ENCODE data around the gene S100Z. TPM values are rescaled to one million over a fixed set of nuclear protein-coding genes. Genes with fewer than 3 reads are reported as not detected.
"Not testable (repeated sequence)": the region's sequence is repeated elsewhere in the genome, so short reads cannot be mapped to it uniquely, and the experiment has no call there.

The S100Z gene
- total RNA-seq, 4 donors from 2014 or later, result 3.0 TPM; not detected in 3

DNA sequence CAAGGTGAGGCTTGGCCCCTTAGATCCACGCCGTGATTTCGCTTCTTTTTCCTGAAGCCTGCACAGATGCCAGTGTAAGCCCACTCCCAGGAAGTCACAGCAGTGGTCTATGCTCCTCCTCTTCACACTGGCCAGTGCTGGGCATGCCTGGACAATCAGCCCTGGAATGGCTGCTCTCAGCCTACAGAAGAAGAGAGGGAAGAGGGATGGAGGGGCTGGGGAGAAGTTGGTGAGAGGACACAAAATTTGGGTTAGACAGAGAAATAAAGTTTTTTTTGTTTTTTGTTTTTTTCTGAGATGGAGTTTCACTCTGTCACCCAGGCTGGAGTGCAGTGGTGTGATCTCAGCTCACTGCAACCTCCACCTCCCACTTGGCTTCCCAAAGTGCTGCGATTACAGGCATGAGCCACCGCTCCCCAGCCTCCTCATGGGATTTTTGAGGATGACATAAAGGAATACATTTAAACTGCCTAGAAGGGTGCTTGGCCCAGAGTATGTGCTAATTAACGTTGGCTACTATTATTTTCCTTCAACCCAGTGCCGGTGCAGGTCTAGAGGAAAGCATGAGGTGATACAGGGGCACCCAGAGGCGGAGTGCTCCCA is 830 bp downstream of the S100Z start:
- no peaks in the 10 kb centered on the region for H3K36me3 ChIP-seq
- no peak for TF ChIP-seq EP300 (IDR thresholded peaks at IDR 0.05)
- TF ChIP-seq POLR2A (IDR thresholded peaks at IDR 0.05), result no peak
- TF ChIP-seq, protein P1, sequence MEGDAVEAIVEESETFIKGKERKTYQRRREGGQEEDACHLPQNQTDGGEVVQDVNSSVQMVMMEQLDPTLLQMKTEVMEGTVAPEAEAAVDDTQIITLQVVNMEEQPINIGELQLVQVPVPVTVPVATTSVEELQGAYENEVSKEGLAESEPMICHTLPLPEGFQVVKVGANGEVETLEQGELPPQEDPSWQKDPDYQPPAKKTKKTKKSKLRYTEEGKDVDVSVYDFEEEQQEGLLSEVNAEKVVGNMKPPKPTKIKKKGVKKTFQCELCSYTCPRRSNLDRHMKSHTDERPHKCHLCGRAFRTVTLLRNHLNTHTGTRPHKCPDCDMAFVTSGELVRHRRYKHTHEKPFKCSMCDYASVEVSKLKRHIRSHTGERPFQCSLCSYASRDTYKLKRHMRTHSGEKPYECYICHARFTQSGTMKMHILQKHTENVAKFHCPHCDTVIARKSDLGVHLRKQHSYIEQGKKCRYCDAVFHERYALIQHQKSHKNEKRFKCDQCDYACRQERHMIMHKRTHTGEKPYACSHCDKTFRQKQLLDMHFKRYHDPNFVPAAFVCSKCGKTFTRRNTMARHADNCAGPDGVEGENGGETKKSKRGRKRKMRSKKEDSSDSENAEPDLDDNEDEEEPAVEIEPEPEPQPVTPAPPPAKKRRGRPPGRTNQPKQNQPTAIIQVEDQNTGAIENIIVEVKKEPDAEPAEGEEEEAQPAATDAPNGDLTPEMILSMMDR (IDR thresholded peaks at IDR 0.05), result no peak
- no peaks in the 10 kb centered on the region for H3K9me3 ChIP-seq
- 77 to 80% methylated on average over 8 of the region's 8 CpGs for WGBS, 2 donors
- peaks cover 0 to 10% (median 0%) of the 10 kb centered on the region in 4 donors for H3K4me1 ChIP-seq
- peak overlapping the region in 1 of 4 donors; percentile 44 for H3K27ac ChIP-seq
- H3K27me3 ChIP-seq, result no peaks in the 10 kb centered on the region
- H3K4me3 ChIP-seq, result no peak overlapping the region
- DNase-seq (ENCODE audit: low spot score in 2 of 2), result no peak

DNA sequence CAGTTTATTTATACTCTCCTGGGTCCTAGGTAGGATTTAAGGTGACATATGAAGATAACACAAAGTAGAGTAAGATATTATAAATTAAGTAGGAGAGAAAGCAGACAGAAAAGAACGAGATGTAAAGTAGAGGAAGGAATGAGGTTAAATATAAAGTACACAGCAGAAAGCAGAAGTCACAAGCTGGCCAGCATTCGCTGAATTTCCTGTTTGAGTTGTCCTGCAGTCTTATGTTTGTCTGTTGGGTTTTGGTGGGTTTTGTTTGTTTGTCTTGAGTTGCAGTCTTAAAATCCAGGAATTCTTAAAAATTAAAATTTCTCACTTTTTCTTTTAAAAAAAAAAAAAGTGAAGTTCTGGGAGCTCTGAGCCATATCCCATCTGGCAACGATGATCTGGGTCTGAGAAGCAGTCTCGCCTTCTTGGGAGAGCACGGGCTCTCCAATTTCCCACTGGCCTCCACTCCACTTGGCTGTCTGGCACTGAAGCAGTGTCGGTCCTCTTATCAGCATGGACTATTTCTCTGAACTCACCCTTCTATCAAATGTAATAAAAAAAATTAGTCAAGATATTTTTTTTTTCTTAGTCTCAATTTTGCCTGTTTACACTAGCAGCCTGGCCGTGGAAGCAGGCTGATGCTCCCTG is 2.0 kb downstream of the S100Z start:
- Histone ChIP-seq H3K27me3 (no peaks in the 10 kb centered on the region), H3K4me3 (no peak overlapping the region), H3K4me1 (peaks cover 0 to 16% (median 0%) of the 10 kb centered on the region in 4 donors), H3K36me3 (no peaks in the 10 kb centered on the region), H3K27ac (no peak overlapping the region), H3K9me3 (no peaks in the 10 kb centered on the region)
- no peak for TF ChIP-seq POLR2A (IDR thresholded peaks at IDR 0.05)
- TF ChIP-seq EP300 (IDR thresholded peaks at IDR 0.05), result no peak
- TF ChIP-seq, protein P1 (IDR thresholded peaks at IDR 0.05), result no peak
- DNase-seq (ENCODE audit: low spot score in 2 of 2), result no peak
- WGBS, 2 donors, result 54 to 63% methylated on average over 7 of the region's 7 CpGs

DNA sequence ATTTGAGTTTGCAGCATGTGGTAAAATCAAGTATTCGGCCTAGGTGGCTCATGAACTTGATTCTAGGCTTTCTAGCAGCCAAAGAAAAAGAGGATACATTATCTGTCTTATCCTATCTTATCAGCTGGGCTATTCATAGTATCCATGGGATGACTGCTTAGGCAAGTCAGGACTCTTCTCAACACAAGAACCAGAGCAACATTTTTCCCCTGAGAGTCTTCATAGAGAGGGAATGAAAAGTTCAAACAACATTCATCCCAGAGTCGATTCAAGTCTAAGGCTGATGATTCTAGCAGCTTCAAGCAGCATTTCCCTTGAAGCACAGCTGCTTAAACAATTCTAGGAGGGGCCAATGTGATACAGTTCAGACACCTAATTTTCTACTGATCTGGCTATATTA is 3.0 kb downstream of the S100Z start:
- H3K4me1 ChIP-seq, result peaks cover 0 to 16% (median 0%) of the 10 kb centered on the region in 4 donors
- no peaks in the 10 kb centered on the region for H3K36me3 ChIP-seq
- no peak for TF ChIP-seq POLR2A (IDR thresholded peaks at IDR 0.05)
- TF ChIP-seq EP300 (IDR thresholded peaks at IDR 0.05), result no peak
- TF ChIP-seq, protein P1 (IDR thresholded peaks at IDR 0.05), result no peak
- no peaks in the 10 kb centered on the region for H3K9me3 ChIP-seq
- DNase-seq (ENCODE audit: low spot score in 2 of 2), result no peak
- H3K4me3 ChIP-seq, result no peak overlapping the region
- H3K27me3 ChIP-seq, result no peaks in the 10 kb centered on the region
- H3K27ac ChIP-seq, result no peak overlapping the region
- 52 to 65% methylated on average over 2 of the region's 2 CpGs for WGBS, 2 donors

DNA sequence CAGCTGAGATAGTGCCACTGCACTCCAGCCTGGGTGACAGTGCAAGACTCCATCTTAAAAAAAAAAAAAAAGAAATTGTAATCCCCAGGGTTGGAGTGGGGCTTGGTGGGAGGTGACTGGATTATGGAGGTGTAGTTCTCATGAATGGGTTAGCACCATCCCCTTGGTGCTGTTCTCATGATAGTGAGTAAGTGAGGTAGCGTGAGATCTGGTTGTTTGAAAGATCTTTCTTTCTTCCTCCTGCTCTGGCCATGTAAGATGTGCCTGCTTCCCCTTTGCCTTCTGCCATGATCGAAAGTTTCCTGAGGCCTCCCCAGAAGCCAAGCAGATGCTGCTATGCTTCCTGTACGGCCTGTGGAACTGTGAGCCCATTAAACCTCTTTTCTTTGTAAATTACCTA is 3.9 kb downstream of the S100Z start:
- H3K36me3 ChIP-seq; H3K4me3 ChIP-seq; H3K27me3 ChIP-seq; DNase-seq (ENCODE audit: low spot score in 2 of 2); H3K9me3 ChIP-seq: not testable (repeated sequence)
- 84 to 85% methylated on average over 3 of the region's 3 CpGs for WGBS, 2 donors
- peak overlapping the region in 1 of 4 donors; percentile 8 for H3K27ac ChIP-seq
- peaks cover 0 to 16% (median 0%) of the 10 kb centered on the region in 4 donors for H3K4me1 ChIP-seq

DNA sequence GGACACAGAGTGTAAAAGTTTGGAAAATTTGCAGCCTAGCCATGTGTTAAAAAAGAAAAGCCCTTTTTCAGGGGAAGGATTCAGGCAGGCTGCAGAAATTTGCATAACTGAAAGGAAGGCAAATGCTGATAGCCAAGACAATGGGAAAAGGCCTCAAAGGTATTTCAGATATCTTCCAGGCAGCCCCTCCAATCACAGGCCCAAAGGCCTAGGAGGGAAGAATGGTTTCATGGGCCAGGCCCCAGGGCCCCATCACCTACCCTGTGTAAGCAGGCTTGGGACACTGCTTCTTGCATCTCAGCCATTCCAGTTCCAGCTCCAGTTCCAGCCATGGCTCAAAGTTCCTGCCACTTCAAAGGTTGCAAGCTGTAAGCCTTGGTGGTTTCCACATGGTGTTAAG is 4.8 kb downstream of the S100Z start:
- no peaks in the 10 kb centered on the region for H3K9me3 ChIP-seq
- TF ChIP-seq, protein P1 (IDR thresholded peaks at IDR 0.05), result no peak
- no peak for TF ChIP-seq POLR2A (IDR thresholded peaks at IDR 0.05)
- TF ChIP-seq EP300 (IDR thresholded peaks at IDR 0.05), result no peak
- no peak for DNase-seq (ENCODE audit: low spot score in 2 of 2)
- H3K27ac ChIP-seq, result no peak overlapping the region
- peaks cover 0 to 16% (median 0%) of the 10 kb centered on the region in 4 donors for H3K4me1 ChIP-seq
- no peaks in the 10 kb centered on the region for H3K27me3 ChIP-seq
- no peak overlapping the region for H3K4me3 ChIP-seq
- no peaks in the 10 kb centered on the region for H3K36me3 ChIP-seq

DNA sequence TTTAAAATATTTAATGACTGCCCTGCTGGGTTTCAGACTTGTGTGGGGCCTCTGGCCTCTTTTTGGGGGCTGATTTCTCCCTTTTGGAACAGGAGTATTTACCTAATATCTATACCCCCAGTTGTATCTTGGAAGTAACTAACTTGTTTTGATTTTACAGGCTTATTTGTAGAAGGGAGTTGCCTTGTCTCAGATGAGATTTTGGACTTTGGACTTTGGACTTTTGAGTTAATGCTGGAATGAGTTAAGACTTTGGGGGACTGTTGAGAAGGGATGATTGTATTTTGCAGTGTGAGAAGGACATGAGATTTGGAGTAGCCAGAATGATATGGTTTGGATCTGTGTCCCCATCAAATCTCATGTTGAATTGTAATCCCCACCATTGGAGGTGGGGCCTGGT is 5.7 kb downstream of the S100Z start:
- not testable (repeated sequence) for H3K36me3 ChIP-seq; H3K27me3 ChIP-seq; H3K4me3 ChIP-seq; DNase-seq (ENCODE audit: low spot score in 2 of 2); H3K9me3 ChIP-seq
- H3K4me1 ChIP-seq, result peaks cover 0 to 16% (median 0%) of the 10 kb centered on the region in 4 donors
- peak overlapping the region in 1 of 4 donors; percentile 34 for H3K27ac ChIP-seq
